K562 (cell line): ENCODE results near the gene RUNX3. TPM values are rescaled to one million over a fixed set of nuclear protein-coding genes. Genes with fewer than 3 reads are reported as not detected.

Experiments used
- ATAC-seq: fragments of 200-7000 bp; cut with Tn5 transposase; 3 replicates; pipeline ENCODE4 v1.9.1; 2020; ENCODE audit warnings: moderate library complexity
- BruUV-seq: library from RNA; stranded (reverse); fragments of 400-500 nt; replicated peaks from 2 replicates; lab custom pipeline; 2021; lab: Mats Ljungman, UMichigan
- CTCF ChIA-PET: fragments of 300-600 bp; formaldehyde crosslinking; extraction: SDS; loops from one replicate; lab custom pipeline; 2021; ENCODE audit warnings: low intra/inter-chr PET ratio; lab: Yijun Ruan, JAX
- POLR2A ChIA-PET: fragments of 300-600, 350-650 bp; sonication (Branson Sonifier 250); formaldehyde crosslinking; extraction: SDS; loops from one replicate; lab custom pipeline; 2021; ENCODE audit warnings: antibody characterized with exemption, inconsistent platforms; lab: Yijun Ruan, JAX
- DNase-seq, 4 experiments: peaks; one replicate each; pipeline versions ENCODE4 v3.0.0 to v3.0.0-alpha.2; 2011 to 2018; ENCODE audit warnings: low spot score in 3 of 4, mixed read lengths in 3 of 4; ENCODE audit errors: extremely low read depth in 1 of 4
- FAIRE-seq: peaks from 2 replicates; lab custom pipeline; 2011; peaks lifted over from hg19 to GRCh38; lab: Jason Lieb, UNC
- H2AFZ ChIP-seq: 2 replicates; pipeline ENCODE4 v1.6.0; 2011; ENCODE audit warnings: low read depth, low read length, control low read depth, inconsistent platforms
- H3K27ac ChIP-seq: fragments of 200-600 bp; 3 replicates; pipeline ENCODE4 v1.8.0; 2011; ENCODE audit warnings: low read depth, mild to moderate bottlenecking, control low read depth, inconsistent platforms, low read length, moderate library complexity, mixed read lengths; ENCODE audit errors: extremely low read depth
- H3K27me3 ChIP-seq, 2 experiments: fragments of 300-600 bp in 1 of 2; 2 replicates in 1 of 2; 3 replicates in 1 of 2; pipeline versions ENCODE4 v1.6.0 to v1.8.0; 2011; ENCODE audit warnings: inconsistent platforms in 2 of 2, low read length in 2 of 2, mild to moderate bottlenecking in 1 of 2, mixed read lengths in 1 of 2, moderate library complexity in 1 of 2; ENCODE audit not compliant: control insufficient read depth in 2 of 2, insufficient read depth in 2 of 2
- H3K36me3 ChIP-seq: fragments of 300-600 bp; 3 replicates; pipeline ENCODE4 v1.8.0; 2011; ENCODE audit warnings: mild to moderate bottlenecking, low read length, inconsistent platforms; ENCODE audit not compliant: control insufficient read depth, insufficient read depth
- H3K4me1 ChIP-seq, 2 experiments: fragments of 200-600 bp in 1 of 2; replicated peaks in 1 of 2; 2 replicates in 1 of 2; 3 replicates in 1 of 2; pipeline versions ENCODE4 v1.5.1 to v1.8.0; 2011; ENCODE audit warnings: inconsistent platforms in 2 of 2, low read length in 2 of 2, mild to moderate bottlenecking in 1 of 2, mixed read lengths in 1 of 2, moderate library complexity in 1 of 2; ENCODE audit not compliant: control insufficient read depth in 2 of 2, insufficient read depth in 2 of 2
- H3K4me2 ChIP-seq: 2 replicates; pipeline ENCODE4 v1.6.1; 2011; ENCODE audit warnings: low read length, control low read depth, inconsistent platforms, mixed read lengths; ENCODE audit not compliant: insufficient read depth
- H3K4me3 ChIP-seq: fragments of 200-600 bp; sonication (generic), shearing (Covaris generic); 2 replicates; pipeline ENCODE4 v1.5.1; 2016; ENCODE audit warnings: control low read depth, inconsistent platforms
- H3K79me2 ChIP-seq: fragments of 200-600 bp; 3 replicates; pipeline ENCODE4 v1.8.0; 2011; ENCODE audit warnings: low read length, inconsistent platforms; ENCODE audit not compliant: control insufficient read depth, insufficient read depth
- H3K9ac ChIP-seq, 2 experiments: 2 replicates each; pipeline versions ENCODE4 v1.6.0 to v1.6.1; 2011; ENCODE audit warnings: low read depth in 2 of 2, low read length in 2 of 2, control low read depth in 1 of 2, inconsistent platforms in 1 of 2, mild to moderate bottlenecking in 1 of 2, mixed read lengths in 1 of 2; ENCODE audit not compliant: insufficient read depth in 1 of 2
- H3K9me1 ChIP-seq: one replicate; pipeline ENCODE4 v1.6.0; 2011; ENCODE audit warnings: inconsistent platforms, mild to moderate bottlenecking, low read length, moderate library complexity; ENCODE audit not compliant: control insufficient read depth, insufficient read depth
- H3K9me3 ChIP-seq: replicated peaks from 2 replicates; pipeline ENCODE4 v1.5.1; 2011; ENCODE audit warnings: low read depth, low read length, inconsistent platforms; ENCODE audit not compliant: control insufficient read depth, insufficient read depth
- H4K20me1 ChIP-seq: replicated peaks from 2 replicates; pipeline ENCODE4 v1.6.1; 2011; ENCODE audit warnings: low read length, inconsistent platforms, mixed read lengths; ENCODE audit not compliant: control insufficient read depth, insufficient read depth
- CAMTA2 ChIP-seq: fragments of 250-450 bp; sonication (Bioruptor Pico); conservative IDR thresholded peaks from 2 replicates; pipeline ENCODE4 v1.5.1; 2022
- CC2D1A ChIP-seq: fragments of 450-650 bp; IDR thresholded peaks from 2 replicates; pipeline ENCODE4 v1.6.1; 2017; ENCODE audit warnings: mild to moderate bottlenecking
- CREB5 ChIP-seq: fragments of 250-450 bp; sonication (Bioruptor Pico); IDR thresholded peaks from 2 replicates; pipeline ENCODE4 v1.5.0; 2020; ENCODE audit warnings: mild to moderate bottlenecking
- ETV1 ChIP-seq: fragments of 450-650 bp; conservative IDR thresholded peaks from 2 replicates; pipeline ENCODE4 v1.6.1; 2016; ENCODE audit warnings: missing genetic modification characterization, control low read depth, low read depth, missing compliant biosample characterization
- FOXJ2 ChIP-seq: fragments of 200-800 bp; sonication (Bioruptor generic); IDR thresholded peaks from 2 replicates; pipeline ENCODE4 v1.6.1; 2016; ENCODE audit warnings: missing genetic modification characterization, missing compliant biosample characterization
- NFYB ChIP-seq: IDR thresholded peaks from 2 replicates; pipeline ENCODE4 v1.6.1; 2011; ENCODE audit warnings: mild to moderate bottlenecking, moderate library complexity; ENCODE audit not compliant: insufficient read length; ENCODE audit errors: extremely low read depth
- PHF20 ChIP-seq: fragments of 450-650 bp; IDR thresholded peaks from 2 replicates; pipeline ENCODE4 v1.6.1; 2018; ENCODE audit not compliant: partially characterized antibody
- PTRF ChIP-seq: fragments of 450-650 bp; IDR thresholded peaks from 2 replicates; pipeline ENCODE4 v1.6.1; 2016; ENCODE audit warnings: mild to moderate bottlenecking, missing genetic modification characterization, missing compliant biosample characterization
- RAD21 ChIP-seq, 2 experiments: fragments of 250-450 bp in 1 of 2; fragments of 450-650 bp in 1 of 2; sonication (Bioruptor Pico) in 1 of 2; formaldehyde crosslinking in 1 of 2; IDR thresholded peaks in 1 of 2; conservative IDR thresholded peaks in 1 of 2; 2 replicates each; pipeline versions ENCODE4 v1.4.0 to v1.8.0; 2020 to 2022; ENCODE audit warnings: mild to moderate bottlenecking in 2 of 2, moderate library complexity in 1 of 2
- SNRNP70 ChIP-seq: fragments of 200-400 bp; formaldehyde crosslinking; optimal IDR thresholded peaks from 2 replicates; pipeline ENCODE3; 2017; ENCODE audit warnings: low read depth, low read length
- TFAP4 ChIP-seq: sonication (generic); formaldehyde crosslinking; IDR thresholded peaks from 2 replicates; pipeline ENCODE4 v1.8.0; 2022; ENCODE audit warnings: missing genetic modification reagents, mild to moderate bottlenecking, moderate library complexity, borderline replicate concordance
- XRCC5 ChIP-seq: fragments of 200-400 bp; formaldehyde crosslinking; IDR thresholded peaks from 2 replicates; pipeline ENCODE4 v1.6.1; 2017; ENCODE audit warnings: low read depth, mild to moderate bottlenecking, low read length
- ZHX1 ChIP-seq: fragments of 150-350 bp; conservative IDR thresholded peaks from 2 replicates; pipeline ENCODE4 v1.6.1; 2014; ENCODE audit warnings: low read length
- ZNF12 ChIP-seq: sonication (generic); formaldehyde crosslinking; IDR thresholded peaks from 2 replicates; pipeline ENCODE4 v1.4.0; 2020; ENCODE audit warnings: mild to moderate bottlenecking, missing genetic modification reagents
- ZNF175 ChIP-seq: fragments of 200-800 bp; sonication (Bioruptor generic); IDR thresholded peaks from 2 replicates; pipeline ENCODE4 v1.6.1; 2016; ENCODE audit warnings: low read depth, mild to moderate bottlenecking, missing genetic modification characterization, missing compliant biosample characterization
- WGBS: fragments of 100-300 bp; shearing (Covaris generic); methylation state at CpG from one replicate; pipeline ENCODE4 v1.1.6; 2016; ENCODE audit warnings: low coverage, mixed read lengths; ENCODE audit not compliant: insufficient coverage; ENCODE audit errors: missing lambda C conversion rate; 5-methylcytosine and 5-hydroxymethylcytosine counted together
- in situ Hi-C: fragments of 300-500 bp; cut with MboI; formaldehyde crosslinking; loops from 4 replicates; pipeline ENCODE4 v1.15.0; 2018; ENCODE audit warnings: inconsistent platforms, mixed read lengths
- intact Hi-C: fragments of 100-400 bp; cut with micrococcal nuclease; formaldehyde crosslinking; loops from 2 replicates; pipeline ENCODE4 v1.14.2; 2022
- polyA plus RNA-seq, 8 experiments: library from polyadenylated mRNA; depleted of rRNA in 4 of 8; stranded (reverse) in 5 of 8; unstranded in 3 of 8; fragments of >200 nt; fragmentation: Nextera tagmentation in 2 of 8; fragmentation: Illumina TruSeq in 1 of 8; extraction: Ambion mirVana in 2 of 8; extraction: Trizol in 1 of 8; gene quantifications; 2 replicates each; pipeline versions ENCODE4 v1.2.1 to v1.2.3, GENCODE V29; 2011 to 2014; ENCODE audit warnings: inconsistent platforms in 1 of 8, missing spikeins in 1 of 8
- total RNA-seq, 7 experiments: library from RNA; depleted of rRNA in 6 of 7; stranded (reverse); fragments of >200 nt in 6 of 7; fragmentation: Illumina TruSeq in 2 of 7; extraction: Trizol in 2 of 7; gene quantifications; 2 replicates each; pipeline versions ENCODE4 v1.2.1 to v1.2.3, GENCODE V29; 2011 to 2021; ENCODE audit warnings: low replicate concordance in 1 of 7

The RUNX3 gene
- total and polyA plus RNA-seq, 9 of the 15 experiments (the other 6 are each of a cell fraction or from before 2014, with no cell fraction given): 0.01 to 0.64 (median 0.09) TPM

GRCh38 chr1:24898152-24898908 lies 31.7 kb downstream of the RUNX3 start:
- Histone ChIP-seq H3K4me3 (no peak overlapping the region), H3K4me1 (peaks cover 0 to 11% of the 10 kb centered on the region in 2 experiments; a peak in 1 of 5 replicates), H3K9ac (no peak overlapping the region), H4K20me1 (peaks cover 18% of the 10 kb centered on the region; the same call in 1 of the 2 replicates), H3K79me2 (no peaks in the 10 kb centered on the region), H3K4me2 (no peak overlapping the region), H3K9me3 (no peaks in the 10 kb centered on the region), H3K27me3 (peaks cover 36 to 78% of the 10 kb centered on the region in 2 experiments; a peak in 4 of 5 replicates), H3K27ac (no peak overlapping the region), H3K36me3 (no peaks in the 10 kb centered on the region), H3K9me1 (no peaks in the 10 kb centered on the region), H2AFZ (no peak overlapping the region)
- ATAC-seq: peak; percentile 95
- 3% methylated on average over 9 of the region's 9 CpGs for WGBS
- POLR2A ChIA-PET: interaction anchor here (0.6 to 1.2 kb wide), 5 partner anchors 28 to 408 kb away, joined by 3 read pairs; no protein-coding TSS in a partner anchor
- in situ Hi-C loops: no loop called here
- CTCF ChIA-PET: interaction anchor here (0.7 to 1.4 kb wide), 4 partner anchors 49 to 210 kb away, joined by 3 to 12 read pairs (median 6); no protein-coding TSS in a partner anchor
- DNase-seq: peak; percentile 57 to 82 (median 81)
- intact Hi-C loops: loop anchor here (2.0 kb wide), 1 partner anchor 50 kb away; no protein-coding TSS in a partner anchor
- no TSS peak for BruUV-seq
- FAIRE-seq: peak; percentile 89
- no peak for TF ChIP-seq CREB5 (CRISPR knock-in tag)
- TF ChIP-seq ZNF12 (CRISPR knock-in tag): 0 out of 2 replicates have a peak, but pooled peaks have one; percentile 33
- TF ChIP-seq ETV1 (tag): 0 out of 2 replicates have a peak, but pooled peaks have one; percentile 36
- 0 out of 2 replicates have a peak, but pooled peaks have one; percentile 55 for TF ChIP-seq XRCC5
- TF ChIP-seq PTRF: no peak
- TF ChIP-seq CAMTA2 (CRISPR knock-in tag): no peak
- no peak for TF ChIP-seq NFYB
- TF ChIP-seq CC2D1A: no peak
- no peak for TF ChIP-seq FOXJ2 (tag)
- TF ChIP-seq TFAP4 (CRISPR knock-in tag): peak; percentile 18; the same call in 1 of the 2 replicates
- peak; percentile 67 to 81 for TF ChIP-seq RAD21 (CRISPR knock-in tag; conservative IDR thresholded peaks at IDR 0.05 in 1 of 2, IDR thresholded peaks at IDR 0.05 in 1 of 2)
- no peak for TF ChIP-seq SNRNP70
- TF ChIP-seq ZHX1: no peak
- TF ChIP-seq ZNF175: no peak
- TF ChIP-seq PHF20: no peak
